Measurements from ENCODE around the gene ZNF524.

DNA sequence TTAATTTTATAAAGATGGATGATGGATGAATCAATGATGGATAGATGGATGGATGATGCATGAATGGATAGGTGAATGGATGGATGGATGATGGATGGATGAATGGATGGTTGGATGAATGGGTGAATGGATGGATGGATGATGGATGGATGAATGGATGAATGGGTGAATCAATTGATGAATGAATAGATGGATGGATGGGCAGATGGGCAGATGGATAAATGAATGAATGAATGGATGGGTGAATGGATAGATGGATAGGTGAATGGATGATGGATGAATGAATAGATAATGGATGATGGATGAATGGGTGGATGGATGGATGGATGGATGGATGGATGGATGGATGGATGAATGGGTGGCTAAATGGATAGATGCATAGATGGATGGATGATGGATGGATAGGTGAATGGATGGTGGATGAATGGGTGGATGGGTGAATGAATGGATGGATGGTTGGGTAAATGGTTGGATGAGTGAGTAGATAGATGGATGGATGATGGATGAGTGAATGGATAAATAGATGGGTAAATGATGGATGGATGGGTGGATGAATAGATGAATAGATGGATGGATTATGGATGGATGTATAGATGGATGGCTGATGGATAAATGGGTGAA, 32.3 kb upstream of the ZNF524 start:
- TF ChIP-seq, protein P1, sequence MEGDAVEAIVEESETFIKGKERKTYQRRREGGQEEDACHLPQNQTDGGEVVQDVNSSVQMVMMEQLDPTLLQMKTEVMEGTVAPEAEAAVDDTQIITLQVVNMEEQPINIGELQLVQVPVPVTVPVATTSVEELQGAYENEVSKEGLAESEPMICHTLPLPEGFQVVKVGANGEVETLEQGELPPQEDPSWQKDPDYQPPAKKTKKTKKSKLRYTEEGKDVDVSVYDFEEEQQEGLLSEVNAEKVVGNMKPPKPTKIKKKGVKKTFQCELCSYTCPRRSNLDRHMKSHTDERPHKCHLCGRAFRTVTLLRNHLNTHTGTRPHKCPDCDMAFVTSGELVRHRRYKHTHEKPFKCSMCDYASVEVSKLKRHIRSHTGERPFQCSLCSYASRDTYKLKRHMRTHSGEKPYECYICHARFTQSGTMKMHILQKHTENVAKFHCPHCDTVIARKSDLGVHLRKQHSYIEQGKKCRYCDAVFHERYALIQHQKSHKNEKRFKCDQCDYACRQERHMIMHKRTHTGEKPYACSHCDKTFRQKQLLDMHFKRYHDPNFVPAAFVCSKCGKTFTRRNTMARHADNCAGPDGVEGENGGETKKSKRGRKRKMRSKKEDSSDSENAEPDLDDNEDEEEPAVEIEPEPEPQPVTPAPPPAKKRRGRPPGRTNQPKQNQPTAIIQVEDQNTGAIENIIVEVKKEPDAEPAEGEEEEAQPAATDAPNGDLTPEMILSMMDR (IDR thresholded peaks at IDR 0.05; ENCODE audit: low read length) = no peak
- no peak for TF ChIP-seq EZH2 (optimal IDR thresholded peaks at IDR 0.05; ENCODE audit: low read depth, low read length)
- no peak for TF ChIP-seq EZH2phosphoT487 (IDR thresholded peaks at IDR 0.05; ENCODE audit: low read length)
